ENCODE results near the gene SLC12A9.
A peak's percentile ranks its signal among the peaks of the same experiment; 100 is the strongest.

The SLC12A9 gene

DNA sequence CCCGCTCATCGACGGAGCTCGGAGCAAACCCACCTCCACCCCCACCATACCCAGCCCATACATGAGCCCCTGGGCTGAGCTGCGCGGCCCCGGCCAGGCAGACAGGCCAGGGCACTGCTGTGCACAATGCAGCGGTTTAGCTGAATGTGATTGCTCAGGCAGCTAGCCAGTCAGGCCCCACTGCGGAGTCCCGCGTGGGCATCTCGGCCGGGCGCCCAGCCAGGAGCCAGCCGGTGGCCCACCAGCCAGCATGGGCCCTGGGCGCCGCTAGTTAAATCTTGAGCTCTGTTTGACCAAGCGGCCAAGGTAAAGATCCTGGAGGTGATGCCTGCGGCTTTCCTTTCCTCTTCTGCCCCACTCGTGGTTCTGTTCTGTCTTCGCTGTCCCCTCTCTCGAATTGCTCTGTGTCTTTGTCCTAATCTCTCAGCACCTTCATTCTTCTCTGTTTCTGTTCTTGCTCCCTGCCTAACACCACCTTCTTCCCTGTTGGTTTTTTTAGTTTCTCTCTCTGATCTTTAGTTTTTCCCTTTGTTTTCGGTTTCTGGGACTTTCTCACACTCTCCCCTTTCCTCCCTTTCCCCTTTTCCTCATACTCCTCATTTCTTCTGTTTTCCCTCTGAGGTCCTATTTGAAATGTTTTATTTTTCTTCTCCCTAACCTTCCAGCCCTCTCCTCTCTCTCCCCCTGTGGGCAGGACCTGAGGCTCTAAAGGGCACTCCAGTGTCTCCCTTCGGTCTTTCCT lies 30.4 kb downstream of the SLC12A9 start:
- no peak for DNase-seq (ENCODE audit: low read depth in 2 of 2)

DNA sequence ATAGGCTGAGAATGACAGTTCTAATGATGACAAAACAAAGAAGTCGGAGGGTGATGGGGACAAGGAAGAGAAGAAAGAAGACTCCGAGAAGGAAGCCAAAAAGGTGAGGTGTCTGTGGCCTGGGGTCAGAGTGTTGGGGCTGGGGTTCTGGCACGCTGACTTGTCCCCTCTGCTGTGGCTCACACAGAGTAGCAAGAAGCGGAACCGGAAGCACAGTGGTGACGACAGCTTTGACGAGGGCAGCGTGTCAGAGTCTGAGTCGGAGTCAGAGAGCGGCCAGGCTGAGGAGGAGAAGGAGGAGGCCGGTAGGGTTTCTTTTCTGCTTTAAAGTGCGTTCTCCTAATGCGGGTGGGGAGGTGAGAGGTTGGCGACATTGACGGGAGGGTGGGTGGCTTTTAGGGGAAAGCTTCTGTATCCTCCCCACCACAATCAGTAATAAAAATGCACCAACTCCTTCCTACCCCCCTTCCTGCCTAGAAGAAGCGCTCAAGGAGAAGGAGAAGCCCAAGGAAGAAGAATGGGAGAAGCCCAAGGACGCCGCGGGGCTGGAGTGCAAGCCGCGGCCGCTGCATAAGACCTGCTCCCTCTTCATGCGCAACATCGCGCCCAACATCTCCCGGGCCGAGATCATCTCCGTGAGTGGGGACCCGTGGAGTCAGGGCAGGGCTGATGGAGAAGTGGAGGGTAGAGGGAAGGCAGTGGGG lies 32.4 kb downstream of the SLC12A9 start:
- DNase-seq (ENCODE audit: low read depth in 2 of 2), result peak in 1 of 2 donors; percentile 38

DNA sequence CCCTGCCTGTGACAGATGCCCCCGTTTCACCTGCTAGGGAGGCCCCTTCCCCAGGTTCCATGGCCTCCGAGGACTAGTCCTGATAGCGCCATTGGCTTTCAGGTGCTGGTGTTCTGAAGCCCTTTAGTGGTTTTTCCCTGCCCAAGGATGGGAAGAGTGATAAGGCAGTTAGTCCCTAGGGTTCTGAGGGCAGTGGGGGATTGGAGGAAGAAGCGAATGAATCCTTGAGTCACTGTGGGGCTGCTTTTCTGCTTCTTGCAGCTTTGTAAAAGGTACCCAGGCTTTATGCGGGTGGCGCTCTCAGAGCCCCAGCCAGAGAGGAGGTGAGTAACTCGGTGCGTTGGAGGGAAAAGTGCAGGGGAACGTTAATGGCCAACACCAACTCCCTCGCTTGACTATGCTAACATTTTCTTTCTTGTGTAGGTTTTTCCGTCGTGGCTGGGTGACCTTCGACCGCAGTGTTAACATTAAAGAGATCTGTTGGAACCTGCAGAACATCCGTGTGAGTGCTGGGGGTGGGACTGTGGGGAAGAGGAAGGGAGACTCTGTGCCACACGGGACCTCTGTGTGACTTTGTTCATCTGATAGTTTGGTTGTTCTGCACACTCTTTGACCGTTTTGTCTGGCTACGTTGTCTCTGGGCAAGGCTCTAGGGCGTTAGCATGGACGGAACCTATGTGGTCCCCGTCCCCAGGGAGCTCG lies 33.1 kb downstream of the SLC12A9 start:
- no peak for DNase-seq (ENCODE audit: low read depth in 2 of 2)

DNA sequence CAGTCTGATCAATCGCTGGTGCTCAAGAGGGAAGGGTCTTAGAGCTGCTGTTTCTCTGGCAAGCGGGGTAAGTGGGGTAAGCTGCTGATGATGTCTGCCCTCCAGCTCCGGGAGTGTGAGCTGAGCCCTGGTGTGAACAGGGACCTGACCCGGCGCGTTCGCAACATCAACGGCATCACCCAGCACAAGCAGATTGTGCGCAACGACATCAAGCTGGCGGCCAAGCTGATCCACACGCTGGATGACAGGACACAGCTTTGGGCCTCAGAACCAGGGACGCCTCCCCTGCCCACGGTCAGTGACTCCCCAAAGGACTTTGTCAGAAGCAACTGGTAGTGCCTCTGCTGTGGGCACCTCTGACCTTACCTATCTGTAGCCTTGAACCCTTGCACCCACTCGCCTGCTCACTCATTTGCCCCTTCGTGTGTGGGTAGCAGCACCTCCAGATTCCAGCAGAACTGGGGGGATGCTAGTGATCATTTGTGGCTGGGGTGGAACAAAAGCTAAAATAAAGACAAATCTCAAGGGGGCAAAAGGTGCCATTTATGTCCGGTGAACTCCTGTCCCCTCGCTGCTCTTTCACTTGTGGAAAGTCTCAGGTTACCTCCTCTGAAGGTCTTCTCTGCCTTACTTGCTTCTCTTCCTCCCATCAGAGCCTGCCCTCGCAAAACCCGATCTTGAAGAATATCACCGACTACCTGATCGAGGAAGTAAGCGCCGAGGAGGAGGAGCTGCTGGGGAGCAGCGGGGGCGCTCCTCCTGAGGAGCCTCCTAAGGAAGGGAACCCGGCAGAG lies 33.8 kb downstream of the SLC12A9 start:
- no peak for DNase-seq (ENCODE audit: low read depth in 2 of 2)

DNA sequence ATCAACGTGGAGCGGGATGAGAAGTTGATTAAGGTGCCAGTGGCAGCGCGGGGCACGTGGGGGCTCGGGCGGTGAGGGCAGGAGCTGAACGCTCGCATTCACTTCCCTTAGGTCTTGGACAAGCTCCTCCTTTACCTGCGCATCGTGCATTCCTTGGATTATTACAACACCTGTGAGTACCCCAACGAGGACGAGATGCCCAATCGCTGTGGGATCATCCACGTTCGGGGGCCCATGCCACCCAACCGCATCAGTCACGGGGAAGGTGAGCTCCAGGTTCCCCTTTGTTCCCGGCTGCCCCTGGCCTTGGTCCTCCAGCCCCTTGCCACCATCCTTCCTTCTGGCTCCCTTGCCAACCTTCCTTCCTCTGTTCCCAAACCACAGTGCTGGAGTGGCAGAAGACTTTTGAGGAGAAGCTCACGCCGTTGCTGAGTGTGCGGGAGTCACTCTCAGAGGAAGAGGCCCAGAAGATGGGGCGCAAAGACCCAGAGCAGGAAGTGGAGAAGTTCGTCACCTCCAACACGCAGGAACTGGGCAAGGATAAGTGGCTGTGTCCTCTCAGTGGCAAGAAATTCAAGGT lies 34.5 kb downstream of the SLC12A9 start:
- no peak for DNase-seq (ENCODE audit: low read depth in 2 of 2)

DNA sequence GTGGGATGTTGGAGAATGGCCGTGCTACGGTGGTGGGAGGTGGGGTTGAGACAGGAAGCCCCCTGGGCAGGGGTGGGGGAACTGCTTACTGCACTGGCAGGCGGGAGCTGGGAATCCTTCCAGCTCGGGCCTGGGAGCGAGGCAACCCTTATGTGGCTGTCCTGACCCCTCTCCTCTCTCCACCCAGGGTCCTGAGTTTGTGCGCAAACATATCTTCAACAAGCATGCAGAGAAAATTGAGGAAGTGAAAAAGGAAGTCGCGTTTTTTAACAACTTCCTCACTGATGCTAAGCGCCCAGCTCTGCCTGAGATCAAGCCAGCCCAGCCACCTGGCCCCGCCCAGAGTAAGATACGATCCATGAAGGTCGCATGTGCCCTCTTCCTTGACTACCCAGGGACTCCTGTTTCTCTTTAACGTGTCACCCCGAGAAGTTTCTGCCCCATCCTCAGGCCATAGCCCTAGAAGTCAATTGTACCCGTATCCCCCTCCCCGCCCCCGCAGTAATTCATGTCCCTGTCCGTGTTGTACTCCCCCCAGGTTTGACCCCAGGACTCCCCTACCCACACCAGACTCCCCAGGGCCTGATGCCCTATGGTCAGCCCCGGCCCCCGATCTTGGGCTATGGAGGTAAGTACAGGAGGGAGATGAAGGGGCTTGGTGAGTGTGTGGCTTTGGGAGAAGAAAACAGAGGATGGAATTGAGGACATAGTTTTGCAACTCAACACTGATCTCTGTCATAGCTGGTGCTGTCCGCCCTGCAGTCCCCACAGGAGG lies 35.2 kb downstream of the SLC12A9 start:
- peak in 1 of 2 donors; percentile 24 for DNase-seq (ENCODE audit: low read depth in 2 of 2)

DNA sequence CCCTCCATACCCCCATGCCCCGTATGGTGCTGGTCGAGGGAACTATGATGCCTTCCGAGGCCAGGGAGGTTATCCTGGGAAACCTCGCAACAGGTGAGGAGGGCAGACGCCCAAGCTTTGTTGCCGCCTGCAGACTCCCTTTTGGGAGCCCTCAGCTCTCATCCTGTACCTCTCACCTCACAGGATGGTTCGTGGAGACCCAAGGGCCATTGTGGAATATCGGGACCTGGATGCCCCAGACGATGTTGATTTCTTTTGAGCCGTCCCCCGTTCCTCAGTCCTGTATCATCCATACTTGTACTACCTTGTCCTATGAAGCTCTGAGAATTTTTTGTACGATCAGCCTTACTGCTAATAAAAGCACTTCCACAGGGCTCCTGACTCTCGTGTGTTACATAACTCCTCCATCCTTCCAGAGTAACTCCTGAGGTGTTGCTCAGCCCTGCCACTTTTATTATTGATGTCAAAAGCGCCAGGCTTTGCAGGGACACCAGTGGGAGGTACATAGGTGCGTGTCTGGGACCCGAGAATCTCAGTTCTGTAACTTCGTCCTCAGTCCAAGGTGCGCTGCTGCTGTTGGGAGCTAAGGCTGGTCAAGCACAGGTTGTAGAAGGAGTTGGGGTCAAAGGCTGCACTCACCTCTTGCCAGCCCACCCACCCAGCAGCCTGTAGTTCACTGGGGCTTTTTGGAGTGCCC lies 35.9 kb downstream of the SLC12A9 start:
- DNase-seq (ENCODE audit: low read depth in 2 of 2), result no peak

DNA sequence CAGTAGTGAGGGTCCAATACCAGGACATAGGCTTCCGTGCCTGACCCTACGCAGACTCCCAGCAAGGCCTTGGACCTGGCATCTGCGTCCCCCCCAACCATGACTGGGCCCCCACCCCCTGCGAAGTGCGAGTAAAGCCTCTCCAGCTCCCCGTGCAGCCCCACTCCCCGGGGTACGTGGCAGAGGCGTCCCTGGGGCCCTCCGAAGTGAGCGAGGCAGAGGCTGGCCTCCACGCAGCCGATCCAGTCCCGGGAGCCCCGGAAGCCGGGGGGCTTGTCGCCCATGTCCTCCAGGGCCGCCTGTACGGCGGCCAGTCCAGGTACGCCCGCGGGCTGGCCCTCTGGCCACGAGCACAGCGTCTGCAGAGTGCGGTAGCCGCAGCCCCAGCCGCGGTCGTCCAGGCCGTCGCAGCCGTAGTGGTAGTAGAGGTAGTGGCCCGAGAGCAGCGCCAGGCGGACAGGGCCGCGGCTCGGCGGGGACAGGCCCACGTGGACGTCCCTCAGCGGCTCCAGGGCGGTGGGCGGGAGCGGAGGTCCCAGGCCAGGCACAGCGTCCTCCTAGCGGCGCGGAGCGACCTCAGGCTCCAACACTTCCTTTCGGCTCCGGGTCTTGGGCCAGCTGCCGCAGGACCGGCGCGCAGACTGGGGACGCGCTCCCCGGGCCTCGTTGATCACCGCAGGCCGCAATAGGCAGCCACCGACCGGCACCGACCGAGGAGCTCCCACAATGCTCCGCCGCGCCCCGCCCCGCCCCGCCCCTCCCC lies 36.7 kb downstream of the SLC12A9 start, which contains the start of gene UFSP1:
Gene UFSP1 (minus strand): TSS at position 728 of the 763 bp plus-strand sequence. CDS start 444 bp downstream, at position 284.
- no peak for DNase-seq (ENCODE audit: low read depth in 2 of 2)

DNA sequence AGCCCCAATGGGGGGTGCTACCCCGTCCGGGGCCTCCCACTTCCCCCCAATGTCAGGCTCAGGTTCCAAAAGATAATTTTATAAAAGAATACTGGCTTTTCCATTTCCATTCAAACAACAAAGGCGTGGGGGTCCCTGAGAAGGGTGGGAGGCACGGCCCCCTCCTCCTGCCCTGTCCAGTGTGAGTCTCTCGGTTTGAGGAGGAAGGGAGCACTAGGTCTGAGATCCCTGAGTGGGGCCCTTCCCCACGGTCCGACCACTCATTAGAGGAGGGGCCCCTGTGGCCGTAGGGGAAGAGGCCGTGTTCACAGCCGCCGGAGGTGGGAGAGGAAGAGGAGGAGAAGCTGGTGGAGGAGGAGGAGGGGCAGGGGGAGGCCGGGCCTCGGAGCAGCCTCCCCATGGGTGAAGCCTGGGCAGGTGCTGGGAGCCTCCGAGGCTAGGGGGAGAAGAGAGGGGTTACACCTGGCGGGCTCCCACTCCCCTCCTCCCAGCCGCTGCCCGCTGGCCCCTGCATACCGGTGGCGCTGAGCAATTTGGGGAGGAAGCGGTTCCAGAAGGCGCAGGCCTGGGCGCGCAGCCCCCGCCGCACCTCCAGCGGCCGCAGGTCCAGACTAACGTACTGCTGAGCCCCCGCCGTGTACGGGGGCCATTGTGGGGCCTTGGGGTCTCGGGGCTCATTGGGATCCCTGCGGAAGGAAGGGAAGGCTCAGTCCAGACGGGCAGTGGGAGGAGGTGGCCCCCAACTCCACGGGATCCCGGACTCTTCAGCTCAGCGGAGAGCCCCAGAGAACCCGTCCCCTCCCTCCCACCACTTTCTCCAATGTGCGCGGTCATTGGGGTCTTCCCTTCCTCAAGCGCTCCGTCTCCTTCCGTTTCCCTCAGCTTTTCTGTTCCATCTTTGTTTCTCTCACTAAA lies 38.4 kb downstream of the SLC12A9 start:
- DNase-seq (ENCODE audit: low read depth in 2 of 2), result no peak

DNA sequence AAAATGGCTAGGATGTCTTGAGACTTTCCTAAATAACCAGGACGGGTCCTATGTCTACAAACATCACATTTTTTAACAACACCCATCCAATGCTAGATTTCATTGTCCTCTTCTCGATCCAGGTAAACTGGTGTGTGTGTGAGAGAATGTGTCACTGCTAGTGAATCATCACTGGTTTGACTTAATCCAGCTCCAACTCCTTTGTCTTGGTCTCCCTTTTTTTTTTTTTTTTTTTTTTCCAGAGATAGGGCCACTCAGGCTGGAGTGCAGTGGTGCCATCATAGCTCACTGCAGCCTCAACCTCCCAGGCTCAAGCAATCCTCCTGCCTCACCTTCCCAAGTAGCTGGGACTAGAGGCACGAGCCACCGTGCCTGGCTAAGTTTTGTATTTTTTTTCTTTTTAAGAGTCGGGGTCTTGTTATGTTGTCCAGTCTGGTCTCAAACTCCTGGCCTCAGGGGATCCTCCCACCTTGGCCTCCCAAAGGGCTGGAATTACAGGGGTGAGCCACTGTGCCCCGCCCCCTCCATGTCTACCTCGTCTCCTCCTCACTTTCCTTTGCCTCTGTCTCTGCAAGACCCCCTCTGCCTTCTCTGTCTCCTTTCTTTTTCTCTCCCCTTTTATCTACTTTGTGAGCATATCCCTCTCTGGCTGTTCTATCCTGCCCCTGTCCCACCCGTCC lies 39.2 kb downstream of the SLC12A9 start:
- DNase-seq (ENCODE audit: low read depth in 2 of 2), result no peak

DNA sequence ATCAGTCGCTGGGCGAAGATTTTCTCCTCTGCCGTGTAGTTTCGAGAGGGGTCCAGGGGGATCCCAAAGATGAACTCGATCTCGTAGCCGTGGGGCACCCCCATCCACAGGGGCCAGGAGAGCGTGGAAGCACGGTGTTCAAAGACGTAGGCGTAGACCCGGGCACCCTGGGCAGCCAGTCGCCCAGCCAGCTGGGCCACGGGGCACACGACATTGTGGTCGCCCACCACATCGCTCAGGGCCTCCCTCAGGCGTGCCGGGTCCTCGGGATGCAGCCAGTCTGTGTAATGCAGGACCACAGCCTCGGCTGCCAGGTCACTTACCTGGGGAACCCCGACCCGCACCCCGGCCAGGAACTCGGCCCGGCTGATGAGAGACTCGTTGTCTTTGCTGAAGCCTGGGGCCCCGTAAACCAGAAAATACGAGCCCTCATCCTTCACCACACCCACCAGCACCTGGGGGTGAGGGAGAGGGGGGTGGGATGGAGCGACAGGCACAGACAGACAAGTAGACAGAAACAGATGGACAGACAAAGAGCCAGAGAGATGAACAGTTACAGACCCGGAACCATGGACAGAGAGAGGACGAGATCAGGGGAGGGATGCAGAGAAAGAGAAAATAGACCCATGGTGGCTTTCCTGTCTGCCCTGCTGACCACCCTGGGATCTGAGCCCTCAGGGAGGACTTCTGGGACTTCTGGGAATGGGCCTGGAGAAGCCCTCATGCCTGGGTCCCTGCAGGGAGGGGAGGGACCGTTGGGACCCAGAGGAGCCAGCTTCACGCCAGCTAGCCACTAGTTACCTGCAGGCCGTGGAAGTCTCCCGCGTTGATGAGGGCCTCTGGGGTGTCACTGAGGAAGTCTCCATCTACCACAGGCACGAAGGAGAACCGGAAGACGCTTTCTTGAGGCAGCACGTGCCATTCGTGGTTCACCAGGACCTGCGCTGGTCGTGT lies 40.1 kb downstream of the SLC12A9 start:
- no peak for DNase-seq (ENCODE audit: low read depth in 2 of 2)

DNA sequence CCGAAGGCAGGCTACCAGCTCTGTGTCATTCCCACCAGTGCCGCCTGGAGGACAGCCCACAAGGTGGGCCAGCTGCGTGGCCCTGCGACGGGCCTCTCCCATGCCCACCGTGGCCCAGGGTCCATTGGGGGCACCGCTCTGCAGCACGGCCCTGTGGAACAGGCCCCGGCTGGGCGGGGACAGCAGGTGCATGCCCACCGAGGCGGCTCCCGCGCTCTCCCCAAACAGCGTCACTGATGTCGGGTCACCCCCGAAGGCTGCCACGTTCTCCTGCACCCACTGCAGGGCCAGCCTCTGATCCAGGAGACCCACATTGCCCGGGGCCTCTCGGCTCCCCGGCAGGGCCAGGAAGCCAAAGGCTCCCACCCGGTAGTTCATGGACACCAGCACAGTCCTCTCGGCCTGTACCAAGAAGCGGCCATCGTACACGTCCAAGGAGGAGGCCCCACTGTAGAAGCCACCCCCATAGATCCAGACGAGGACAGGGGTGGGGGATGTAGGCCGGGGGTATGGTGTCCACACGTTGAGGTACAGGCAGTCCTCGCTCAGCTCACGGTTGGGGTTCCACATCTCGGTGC lies 40.9 kb downstream of the SLC12A9 start:
- no peak for DNase-seq (ENCODE audit: low read depth in 2 of 2)

DNA sequence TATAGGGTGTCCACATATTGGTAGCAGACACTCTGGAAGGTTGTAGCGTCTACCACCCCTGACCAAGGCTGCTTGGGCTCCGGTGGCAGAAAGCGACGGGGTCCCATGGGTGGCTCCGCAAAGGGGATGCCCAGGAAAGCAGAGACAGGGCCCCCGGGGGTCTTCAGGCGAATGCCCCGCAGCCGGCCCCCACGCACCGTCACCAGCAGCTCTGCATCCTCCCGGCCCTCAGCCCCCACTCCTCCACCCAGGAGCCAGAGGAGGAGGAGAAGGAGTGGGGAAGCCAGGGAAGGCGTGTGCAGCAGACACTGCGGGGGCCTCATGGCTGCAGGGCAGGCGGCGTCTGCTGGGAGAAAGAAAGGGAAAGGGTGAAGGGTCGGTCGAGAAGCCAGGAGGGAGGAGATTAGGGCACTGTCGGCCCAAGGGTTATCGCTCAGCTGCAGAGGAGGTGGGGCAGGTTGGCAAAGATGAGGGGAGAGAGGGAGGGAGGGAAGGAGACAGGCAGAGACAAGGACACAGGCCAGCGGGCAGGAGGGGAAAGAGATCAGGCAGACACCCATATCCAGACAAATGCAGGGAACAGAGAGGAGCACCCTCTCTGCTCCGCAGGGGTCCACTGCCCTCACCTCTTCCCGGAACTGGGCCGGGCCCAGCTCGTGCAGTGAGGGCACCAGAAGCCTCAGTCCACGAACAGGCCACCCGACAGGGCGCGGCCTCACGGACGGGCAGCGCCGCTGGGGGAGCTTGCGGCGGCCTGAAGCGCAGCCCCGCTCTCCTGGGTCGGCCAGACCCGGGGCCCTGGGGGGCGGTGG lies 41.6 kb downstream of the SLC12A9 start:
- no peak for DNase-seq (ENCODE audit: low read depth in 2 of 2)

DNA sequence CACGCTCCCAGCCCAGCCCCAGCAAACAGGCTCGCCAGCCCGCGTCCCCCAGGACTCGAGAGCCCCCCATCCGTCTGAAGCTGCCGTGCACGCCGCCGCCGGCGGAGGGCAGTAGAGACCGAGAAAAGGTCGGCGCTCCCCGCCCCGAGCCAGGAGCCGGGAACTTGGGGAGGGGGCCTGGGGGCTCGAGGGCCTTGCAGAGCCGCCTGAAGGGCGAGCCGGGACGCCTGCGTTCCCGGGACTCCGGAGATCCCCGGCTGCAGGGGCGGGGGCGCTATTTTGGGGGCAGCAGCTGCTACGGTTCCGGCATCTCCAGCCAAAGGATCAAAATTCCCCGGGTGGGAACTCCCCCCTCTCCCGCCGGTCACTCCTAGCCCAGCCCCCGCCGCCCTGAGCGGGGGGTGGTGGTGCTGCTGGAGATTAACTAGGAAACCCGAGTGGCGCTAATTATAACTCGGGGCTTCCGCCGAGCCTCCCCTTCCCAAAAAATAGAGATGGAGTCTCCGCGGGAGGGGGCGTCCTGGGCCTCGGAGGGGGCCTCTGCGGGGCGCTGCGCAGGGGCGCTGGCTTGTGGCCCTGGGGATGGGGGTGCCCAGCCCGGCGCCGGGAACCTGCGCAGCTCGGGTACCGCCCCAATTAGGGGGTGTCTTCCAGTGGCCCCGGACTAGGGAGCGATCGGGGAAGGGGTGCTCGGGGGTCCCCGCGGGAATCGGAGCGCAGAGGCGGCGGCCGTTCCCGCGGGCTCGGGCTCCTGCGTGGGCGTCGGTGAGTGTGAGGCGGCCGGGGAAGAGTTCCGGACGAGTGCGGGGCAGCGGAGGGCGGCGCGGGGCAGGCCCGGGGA lies 42.6 kb downstream of the SLC12A9 start:
- no peak for DNase-seq (ENCODE audit: low read depth in 2 of 2)

DNA sequence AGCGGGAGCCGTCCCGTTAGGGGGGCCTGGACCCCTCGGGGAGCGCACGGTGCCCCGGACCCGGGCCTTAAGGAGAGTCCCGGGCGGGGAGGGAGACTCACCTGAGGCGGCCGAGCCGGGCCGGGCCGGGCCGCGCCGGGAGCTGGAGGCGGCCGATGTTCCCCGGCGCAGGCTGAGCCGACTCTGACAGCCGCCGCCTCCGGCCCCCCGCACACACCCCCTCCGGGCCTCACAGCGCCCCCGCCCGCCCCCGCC lies 43.1 kb downstream of the SLC12A9 start, which contains the start of gene ACHE:
Gene ACHE (minus strand): TSS at position 188 of the 255 bp plus-strand sequence. CDS start 1,656 bp downstream, outside the sequence.
- no peak for DNase-seq (ENCODE audit: low read depth in 2 of 2)

Measured in stimulated activated CD8-positive, alpha-beta memory T cell treated with anti-CD3 and anti-CD28 coated beads, Interleukin-7, amount 100 ng/mL, for 4 hours (primary cell).